CD4-positive, alpha-beta T cell treated with Interleukin-15 for 4 hours (primary cell): ENCODE data around the gene CAMP.
"Not testable (repeated sequence)": the region's sequence is repeated elsewhere in the genome, so short reads cannot be mapped to it uniquely, and the experiment has no call there.

ENCODE experiments used
- DNase-seq: peaks from one replicate; pipeline ENCODE4 v3.0.0-alpha.2; 2020; ENCODE audit warnings: low spot score

The CAMP gene, protein sequence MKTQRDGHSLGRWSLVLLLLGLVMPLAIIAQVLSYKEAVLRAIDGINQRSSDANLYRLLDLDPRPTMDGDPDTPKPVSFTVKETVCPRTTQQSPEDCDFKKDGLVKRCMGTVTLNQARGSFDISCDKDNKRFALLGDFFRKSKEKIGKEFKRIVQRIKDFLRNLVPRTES

DNA sequence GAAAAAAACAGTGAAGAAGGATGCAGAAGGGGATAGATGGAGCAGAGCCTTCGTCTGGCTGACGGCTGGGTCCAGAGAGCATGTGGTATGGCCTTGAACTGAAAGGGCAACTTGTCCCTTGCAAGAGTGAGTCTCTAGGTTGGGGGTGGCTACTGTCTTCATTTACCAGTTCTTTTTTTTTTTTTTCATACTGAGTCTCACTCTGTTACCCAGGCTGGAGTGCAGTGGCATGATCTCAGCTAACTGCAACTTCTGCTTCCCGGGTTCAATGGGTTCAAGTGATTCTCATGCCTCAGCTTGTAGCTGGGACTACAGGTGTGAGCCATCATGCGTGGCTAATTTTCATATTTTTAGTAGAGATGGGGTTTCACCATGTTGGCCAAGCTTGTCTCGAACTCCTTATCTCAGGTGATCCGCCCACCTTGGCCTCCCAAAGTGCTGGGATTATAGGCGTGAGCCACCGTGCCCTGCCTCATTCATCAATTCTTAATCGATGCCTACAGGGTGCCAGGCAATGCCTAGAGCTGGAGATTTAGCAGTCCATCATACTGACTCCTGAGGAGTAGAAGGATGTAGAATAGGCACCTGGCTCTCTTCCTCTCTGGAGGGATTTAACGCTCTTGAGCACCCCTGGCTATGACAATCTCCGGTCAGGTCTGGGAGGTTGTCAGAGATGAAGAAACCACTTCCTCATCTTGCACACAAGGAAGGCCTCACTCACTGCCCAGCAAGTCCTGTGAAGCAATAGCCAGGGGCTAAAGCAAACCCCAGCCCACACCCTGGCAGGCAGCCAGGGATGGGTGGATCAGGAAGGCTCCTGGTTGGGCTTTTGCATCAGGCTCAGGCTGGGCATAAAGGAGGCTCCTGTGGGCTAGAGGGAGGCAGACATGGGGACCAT is at the start of gene CAMP:
Gene CAMP (plus strand): TSS at position 880 of the 898 bp plus-strand sequence. CDS start 17 bp downstream, at position 897.
- no peak for DNase-seq

- DNase-seq, result no peak
Observed at GRCh38 chr3:48178072-48178471, 45.2 kb upstream of the CAMP start.

DNA sequence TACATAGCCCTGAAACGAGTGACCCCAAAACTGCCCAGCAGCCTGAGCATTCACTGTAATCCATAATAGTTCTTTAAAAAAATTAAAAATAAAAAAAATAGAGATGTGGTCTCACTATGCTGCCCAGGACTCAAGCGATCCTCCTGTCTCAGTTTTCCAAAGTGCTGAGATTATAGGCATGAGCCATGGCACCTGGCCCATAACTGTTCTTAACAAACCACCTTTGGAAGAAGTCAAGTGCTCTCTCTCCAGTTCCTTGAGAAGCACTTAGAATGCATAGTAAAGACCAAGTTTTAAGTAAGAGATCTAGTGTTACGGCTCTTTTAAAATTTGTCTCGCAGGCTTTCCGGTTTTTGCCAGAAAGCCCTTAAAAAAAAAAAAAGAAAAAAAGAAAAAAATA is 43.3 kb upstream of the CAMP start:
- no peak for DNase-seq

GRCh38 chr3:48180531-48181253 is 42.6 kb upstream of the CAMP start:
- DNase-seq, result no peak

- DNase-seq, result no peak
Observed at GRCh38 chr3:48184299-48184698, 39.0 kb upstream of the CAMP start.

GRCh38 chr3:48185129-48185528 is 38.2 kb upstream of the CAMP start:
- DNase-seq, result no peak

DNA sequence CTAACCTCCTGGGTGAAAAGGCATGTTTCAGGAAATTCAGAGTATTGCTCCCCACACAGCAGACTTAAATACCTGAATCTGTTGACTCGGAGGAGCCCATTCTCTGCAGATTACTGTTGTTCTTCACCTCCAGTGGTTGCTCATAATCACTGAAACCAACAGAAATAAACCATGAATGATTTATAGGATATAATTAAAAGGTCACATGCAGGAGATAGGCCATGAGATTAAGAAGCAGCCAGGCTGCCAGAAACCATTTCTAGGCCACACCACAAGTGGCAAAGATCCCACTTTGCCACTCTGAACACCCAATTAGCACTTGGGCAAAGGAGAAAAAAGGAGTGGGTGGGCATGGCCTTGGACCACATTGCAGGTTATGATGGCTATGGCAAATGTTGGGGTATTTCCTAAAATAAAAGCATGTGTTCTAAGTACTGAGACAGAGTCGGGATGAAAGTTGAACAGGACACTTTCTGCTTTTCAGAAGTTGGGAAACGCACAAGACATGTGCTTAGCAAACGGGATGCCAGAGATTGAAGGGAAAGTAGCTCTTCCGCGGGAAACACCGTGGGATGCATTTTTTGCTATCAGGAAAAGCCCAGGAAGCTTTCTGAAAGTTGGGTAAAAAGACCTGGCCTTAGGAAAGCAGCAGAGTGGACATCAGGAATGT is 36.5 kb upstream of the CAMP start:
- no peak for DNase-seq

DNA sequence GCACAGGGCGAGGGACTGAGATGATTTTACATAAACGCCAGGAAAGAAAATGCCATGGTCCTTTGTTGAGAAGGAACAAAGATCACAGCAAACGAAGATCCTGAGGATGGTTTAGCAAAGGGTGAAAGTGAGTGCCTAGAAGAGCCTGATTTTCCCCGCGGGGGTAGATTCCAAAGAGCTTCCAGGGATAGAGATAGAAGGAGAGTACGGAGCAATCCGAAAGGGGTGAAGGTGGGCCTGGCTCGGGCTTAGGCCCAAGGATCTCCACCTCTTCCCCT is 36.1 kb upstream of the CAMP start:
- no peak for DNase-seq

- DNase-seq, result peak; percentile 19
Observed at GRCh38 chr3:48187579-48188265, 35.6 kb upstream of the CAMP start.

DNA sequence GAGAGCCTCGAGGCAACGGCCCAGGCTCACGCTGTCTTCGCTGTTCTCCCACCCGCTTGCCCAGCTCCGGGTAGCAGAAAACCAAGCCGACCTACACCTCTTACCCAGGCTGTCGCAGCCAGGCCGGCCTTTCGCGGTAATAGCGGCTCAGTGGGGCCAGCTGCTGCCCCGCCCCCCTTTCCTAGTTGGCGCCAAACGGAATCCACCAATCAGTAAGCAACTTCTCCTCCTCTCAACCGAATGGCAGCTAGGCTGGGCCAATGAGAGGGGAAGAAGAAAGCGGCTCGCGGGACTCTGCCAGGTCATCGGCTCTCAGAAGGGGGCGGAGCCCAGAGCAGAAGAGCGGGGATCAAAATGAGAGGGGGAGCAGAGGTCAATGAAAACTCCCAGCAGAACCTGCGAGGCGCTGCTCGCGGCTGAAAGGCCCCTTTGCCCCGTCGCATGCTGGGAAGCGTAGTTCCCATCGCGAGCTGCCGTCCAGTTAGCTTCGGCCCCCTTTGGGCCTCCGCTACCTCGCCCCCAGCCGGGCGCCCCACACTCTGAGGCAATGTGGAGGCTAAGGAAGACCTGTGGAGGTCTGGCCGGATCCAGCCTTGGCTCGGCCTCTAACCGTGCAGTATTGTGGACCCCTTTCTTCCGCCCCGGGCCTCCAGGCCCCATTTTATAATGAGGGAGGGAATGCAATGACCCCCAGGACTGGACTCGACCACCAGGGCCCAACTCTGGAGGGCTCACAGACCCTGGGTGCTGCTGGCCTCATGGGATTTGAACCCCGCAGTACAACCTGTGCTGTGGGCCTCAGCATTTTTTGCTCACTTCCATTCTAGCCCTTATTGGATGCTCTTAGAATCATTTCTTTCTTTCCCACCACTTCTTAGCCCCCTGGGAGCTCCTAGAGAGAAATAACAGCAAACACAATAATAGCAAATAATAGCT is 34.8 kb upstream of the CAMP start, which contains the start of gene CDC25A:
Gene CDC25A (minus strand): TSS at position 152 of the 936 bp plus-strand sequence. CDS start 470 bp downstream, outside the sequence.
- DNase-seq, result peak; percentile 97

GRCh38 chr3:48189321-48189720 is 34.0 kb upstream of the CAMP start:
- DNase-seq, result no peak

GRCh38 chr3:48190911-48191310 is 32.4 kb upstream of the CAMP start:
- no peak for DNase-seq

DNA sequence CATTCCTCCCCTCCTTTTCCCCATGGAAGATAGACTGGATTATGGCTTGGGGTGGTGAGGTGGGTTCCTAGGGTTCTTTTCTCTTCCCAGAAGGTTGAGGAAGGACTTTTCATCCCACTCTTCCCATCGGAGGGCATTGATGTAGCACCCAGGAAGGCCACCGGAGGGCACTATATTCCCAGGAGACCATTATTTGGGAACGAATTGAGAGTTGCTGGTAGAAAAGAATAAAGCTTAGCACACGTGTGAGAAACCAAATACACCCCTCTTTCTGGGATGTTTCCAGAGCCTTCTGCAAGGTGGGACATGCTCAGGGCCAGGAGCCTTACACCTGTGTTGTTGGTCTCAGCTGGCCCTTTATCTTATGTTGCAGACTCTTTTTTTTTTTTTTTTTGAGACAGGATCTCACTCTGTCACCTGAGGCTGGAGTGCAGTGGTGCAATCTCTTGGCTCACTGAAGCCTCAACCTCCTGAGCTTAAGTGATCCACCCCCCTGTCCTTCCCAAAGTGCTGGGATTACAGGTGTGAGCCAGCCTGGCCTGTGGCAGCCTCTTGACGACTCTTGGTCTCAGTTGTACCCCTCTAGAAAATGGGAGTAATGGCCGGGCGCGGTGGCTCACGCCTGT is 28.7 kb upstream of the CAMP start:
- peak; percentile 11 for DNase-seq

GRCh38 chr3:48196611-48197010 is 26.7 kb upstream of the CAMP start:
- no peak for DNase-seq

GRCh38 chr3:48199117-48199516 is 24.2 kb upstream of the CAMP start:
- DNase-seq, result no peak

DNA sequence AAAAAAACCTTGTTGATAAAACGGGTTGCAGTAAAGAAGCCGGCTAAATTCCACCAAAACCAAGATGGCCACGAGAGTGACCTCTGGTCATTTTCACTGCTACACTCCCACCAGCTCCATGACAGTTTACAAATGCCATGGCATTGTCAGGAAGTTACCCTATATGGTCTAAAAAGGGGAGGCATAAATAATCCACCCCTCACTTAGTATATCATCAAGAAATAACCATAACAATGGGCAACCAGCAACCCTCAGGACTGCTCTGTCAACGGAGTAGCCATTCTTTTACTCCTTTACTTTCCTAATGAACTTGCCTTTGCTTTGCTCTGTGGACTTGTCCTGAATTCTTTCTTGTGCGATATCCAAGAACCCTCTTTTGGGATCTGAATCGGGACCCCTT is 20.7 kb upstream of the CAMP start:
- DNase-seq, result no peak

DNA sequence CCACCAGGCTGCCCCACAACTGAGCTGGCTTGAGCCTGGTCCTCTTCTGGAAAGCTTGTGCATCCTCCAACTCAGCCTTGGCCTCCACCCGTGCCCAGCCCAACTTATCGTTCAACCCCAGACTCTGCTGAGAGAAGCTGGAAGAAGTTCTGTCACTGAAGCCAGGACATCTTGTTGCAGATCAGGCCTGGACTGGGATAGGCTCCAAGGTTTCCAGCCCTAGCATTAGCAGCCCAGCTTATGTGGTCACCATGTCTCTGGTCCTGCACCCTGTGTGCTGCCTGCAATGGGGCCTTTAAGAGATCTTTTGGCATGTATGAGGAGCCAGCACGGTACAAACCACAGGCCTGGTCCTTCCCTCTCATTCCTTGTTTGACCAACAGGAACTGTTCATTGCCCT is 15.2 kb upstream of the CAMP start:
- no peak for DNase-seq

DNA sequence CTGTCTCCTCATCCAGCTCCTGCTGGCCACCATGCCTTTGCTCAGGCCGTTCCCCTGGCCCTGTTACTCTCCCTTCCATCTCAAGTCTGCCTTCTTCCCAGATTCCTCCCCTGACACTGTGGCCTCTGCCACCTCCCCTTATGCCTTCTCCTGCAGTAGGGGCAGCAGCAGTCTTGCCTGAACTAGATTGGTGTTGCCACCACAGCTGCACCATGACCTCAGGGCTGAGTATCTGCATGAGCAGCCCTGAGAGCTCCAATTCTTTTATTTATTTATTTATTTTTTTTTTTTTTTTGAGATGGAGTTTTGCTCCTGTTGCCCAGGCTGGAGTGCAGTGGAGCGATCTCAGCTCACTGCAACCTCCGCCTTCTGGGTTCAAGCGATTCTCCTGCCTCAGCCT is 13.8 kb upstream of the CAMP start:
- DNase-seq, result no peak

- not testable (repeated sequence) for DNase-seq
Observed at GRCh38 chr3:48210534-48210933, 12.8 kb upstream of the CAMP start.

DNA sequence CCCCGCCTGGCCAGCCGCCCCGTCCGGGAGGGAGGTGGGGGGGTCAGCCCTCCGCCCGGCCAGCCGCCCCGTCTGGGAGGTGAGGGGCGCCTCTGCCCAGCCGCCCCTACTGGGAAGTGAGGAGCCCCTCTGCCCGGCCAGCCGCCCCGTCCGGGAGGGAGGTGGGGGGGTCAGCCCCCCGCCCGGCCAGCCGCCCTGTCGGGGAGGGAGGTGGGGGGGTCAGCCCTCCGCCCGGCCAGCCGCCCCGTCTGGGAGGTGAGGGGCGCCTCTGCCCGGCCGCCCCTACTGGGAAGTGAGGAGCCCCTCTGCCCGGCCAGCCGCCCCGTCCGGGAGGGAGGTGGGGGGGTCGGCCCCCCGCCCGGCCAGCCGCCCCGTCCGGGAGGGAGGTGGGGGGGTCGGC is 11.5 kb upstream of the CAMP start:
- not testable (repeated sequence) for DNase-seq
